Type B pancreatic cell (in vitro differentiated cells): ENCODE measurements around the gene LRRN1. TPM values are rescaled to one million over a fixed set of nuclear protein-coding genes. Genes with fewer than 3 reads are reported as not detected.
A peak's percentile ranks its signal among the peaks of the same experiment; 100 is the strongest.

Experiments
- DNase-seq: peaks from one replicate; pipeline ENCODE4 v3.0.0; 2021; ENCODE audit warnings: mixed read lengths; ENCODE audit not compliant: unreplicated experiment; ENCODE audit errors: extremely low spot score
- H3K27ac Mint-ChIP-seq: 2 replicates; pipeline ENCODE4 v1.8.0; 2021; ENCODE audit warnings: mild to moderate bottlenecking, mixed read lengths
- H3K27me3 Mint-ChIP-seq: 2 replicates; pipeline ENCODE4 v1.8.0; 2021; ENCODE audit warnings: mixed read lengths
- H3K36me3 Mint-ChIP-seq: 2 replicates; pipeline ENCODE4 v1.8.0; 2021; ENCODE audit warnings: mixed read lengths
- H3K4me1 Mint-ChIP-seq: one replicate; pipeline ENCODE4 v1.8.0; 2021; ENCODE audit warnings: mixed read lengths; ENCODE audit not compliant: unreplicated experiment
- H3K4me3 Mint-ChIP-seq: 2 replicates; pipeline ENCODE4 v1.8.0; 2021; ENCODE audit warnings: mild to moderate bottlenecking, mixed read lengths
- H3K9me3 Mint-ChIP-seq: 2 replicates; pipeline ENCODE4 v1.8.0; 2021; ENCODE audit warnings: mixed read lengths
- total RNA-seq: library from RNA; stranded (reverse); gene quantifications from 2 replicates; pipeline ENCODE4 v1.2.1, GENCODE V29; 2021; ENCODE audit warnings: low replicate concordance
- TF ChIP-seq, protein P1 (sequence below): fragments of 200-600 bp; sonication (generic); conservative IDR thresholded peaks from 2 replicates; pipeline ENCODE4 v1.5.0; 2021; ENCODE audit warnings: antibody characterized with exemption, mild to moderate bottlenecking

LRRN1 gene
- total RNA-seq, 1 donor from 2014 or later: 85.2 TPM

DNA sequence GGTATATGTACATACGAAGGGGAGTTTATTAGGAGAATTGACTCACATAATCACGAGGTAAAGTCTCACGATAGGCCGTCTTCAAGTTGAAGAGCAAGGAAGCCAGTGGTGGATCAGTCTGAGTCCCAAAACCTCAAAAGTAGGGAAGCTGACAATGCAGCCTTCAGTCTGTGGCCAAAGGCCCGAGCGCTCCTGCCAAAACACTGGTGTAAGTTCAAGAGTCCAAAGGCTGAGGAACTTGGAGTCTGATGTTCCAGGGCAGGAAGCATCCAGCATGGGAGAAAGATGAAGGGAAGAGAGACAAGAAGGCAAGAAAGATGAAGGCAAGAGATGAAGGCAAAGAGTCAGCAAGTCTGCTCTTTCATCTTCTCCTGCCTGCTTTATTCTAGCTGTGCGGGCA, 16.8 kb upstream of the LRRN1 start:
- Mint-ChIP-seq H3K27ac (no peak overlapping the region), H3K27me3 (no peaks in the 10 kb centered on the region)
- TF ChIP-seq, protein P1, sequence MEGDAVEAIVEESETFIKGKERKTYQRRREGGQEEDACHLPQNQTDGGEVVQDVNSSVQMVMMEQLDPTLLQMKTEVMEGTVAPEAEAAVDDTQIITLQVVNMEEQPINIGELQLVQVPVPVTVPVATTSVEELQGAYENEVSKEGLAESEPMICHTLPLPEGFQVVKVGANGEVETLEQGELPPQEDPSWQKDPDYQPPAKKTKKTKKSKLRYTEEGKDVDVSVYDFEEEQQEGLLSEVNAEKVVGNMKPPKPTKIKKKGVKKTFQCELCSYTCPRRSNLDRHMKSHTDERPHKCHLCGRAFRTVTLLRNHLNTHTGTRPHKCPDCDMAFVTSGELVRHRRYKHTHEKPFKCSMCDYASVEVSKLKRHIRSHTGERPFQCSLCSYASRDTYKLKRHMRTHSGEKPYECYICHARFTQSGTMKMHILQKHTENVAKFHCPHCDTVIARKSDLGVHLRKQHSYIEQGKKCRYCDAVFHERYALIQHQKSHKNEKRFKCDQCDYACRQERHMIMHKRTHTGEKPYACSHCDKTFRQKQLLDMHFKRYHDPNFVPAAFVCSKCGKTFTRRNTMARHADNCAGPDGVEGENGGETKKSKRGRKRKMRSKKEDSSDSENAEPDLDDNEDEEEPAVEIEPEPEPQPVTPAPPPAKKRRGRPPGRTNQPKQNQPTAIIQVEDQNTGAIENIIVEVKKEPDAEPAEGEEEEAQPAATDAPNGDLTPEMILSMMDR: no peak

DNA sequence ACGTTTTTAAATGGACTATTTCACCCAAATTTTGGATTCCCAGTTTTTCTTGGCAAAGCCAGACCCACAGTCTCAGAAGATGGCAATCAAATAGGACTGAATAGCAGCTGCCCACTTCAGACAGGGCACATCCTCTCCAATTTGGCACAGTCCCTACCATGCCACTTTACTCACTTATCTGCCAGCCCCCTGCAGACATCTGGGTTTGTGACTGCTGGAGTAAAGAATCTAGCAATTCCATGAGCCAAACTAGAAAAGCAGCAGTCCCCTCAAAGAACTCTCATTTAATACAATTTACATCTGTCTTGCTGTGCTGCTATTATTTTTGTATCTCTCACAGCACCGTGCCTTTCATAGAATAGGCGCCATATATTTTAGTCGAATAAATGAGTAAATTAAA, 16.0 kb upstream of the LRRN1 start:
- H3K27ac Mint-ChIP-seq: no peak overlapping the region
- no peak overlapping the region for H3K4me3 Mint-ChIP-seq
- H3K27me3 Mint-ChIP-seq: no peaks in the 10 kb centered on the region
- TF ChIP-seq, protein P1: no peak
- no peak for DNase-seq
- no peaks in the 10 kb centered on the region for H3K9me3 Mint-ChIP-seq
- H3K36me3 Mint-ChIP-seq: no peaks in the 10 kb centered on the region
- H3K4me1 Mint-ChIP-seq: no peaks in the 10 kb centered on the region

More for the DNA sequence above, 16.8 kb upstream of the LRRN1 start:
- H3K36me3 Mint-ChIP-seq: no peaks in the 10 kb centered on the region
- H3K9me3 Mint-ChIP-seq: no peaks in the 10 kb centered on the region
- no peaks in the 10 kb centered on the region for H3K4me1 Mint-ChIP-seq
- H3K4me3 Mint-ChIP-seq: no peak overlapping the region
- DNase-seq: no peak

DNA sequence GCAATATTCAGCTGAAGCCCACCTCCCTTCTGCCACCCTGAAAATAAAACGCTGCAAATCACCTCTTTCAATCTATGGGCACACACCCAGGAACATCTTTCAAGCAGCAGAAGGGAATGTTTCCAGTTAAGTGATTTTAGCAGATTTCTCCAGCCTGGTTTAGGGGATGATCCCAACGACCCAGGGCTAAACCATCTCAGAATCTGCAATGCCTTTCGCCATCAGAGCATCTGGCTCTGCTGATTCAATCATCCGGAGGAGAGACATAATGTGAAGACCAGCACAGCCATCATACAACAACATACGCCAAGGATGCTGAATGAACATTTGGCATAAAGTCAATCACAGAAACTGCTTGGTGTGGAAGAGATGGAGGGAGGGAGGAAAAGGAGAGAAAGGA, 15.5 kb upstream of the LRRN1 start:
- TF ChIP-seq, protein P1: no peak
- H3K27me3 Mint-ChIP-seq: no peaks in the 10 kb centered on the region
- H3K4me1 Mint-ChIP-seq: no peaks in the 10 kb centered on the region
- DNase-seq: no peak
- no peak overlapping the region for H3K27ac Mint-ChIP-seq
- H3K9me3 Mint-ChIP-seq: no peaks in the 10 kb centered on the region
- H3K4me3 Mint-ChIP-seq: no peak overlapping the region
- H3K36me3 Mint-ChIP-seq: no peaks in the 10 kb centered on the region

DNA sequence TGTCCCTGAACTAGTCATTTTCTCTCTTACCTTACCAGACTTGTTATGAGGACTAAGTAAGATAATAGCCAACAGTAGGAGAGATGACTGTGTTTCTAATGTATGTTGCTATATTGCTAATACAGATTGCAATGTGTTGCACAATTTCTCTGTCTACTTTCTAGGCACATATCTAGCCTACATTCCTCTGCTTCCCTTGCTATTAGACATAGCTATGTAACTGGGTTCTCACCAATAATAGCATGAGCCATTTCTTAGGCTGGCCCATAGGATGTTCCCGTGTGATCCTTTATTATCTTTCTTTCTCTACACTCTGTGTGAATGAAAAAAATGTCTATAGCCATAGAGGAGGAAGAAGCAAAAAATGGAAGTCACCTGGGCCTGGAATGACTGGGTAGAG, 6.8 kb upstream of the LRRN1 start:
- Mint-ChIP-seq H3K27me3 (peaks cover 3% of the 10 kb centered on the region), H3K27ac (no peak overlapping the region), H3K36me3 (no peaks in the 10 kb centered on the region), H3K9me3 (no peaks in the 10 kb centered on the region), H3K4me3 (no peak overlapping the region), H3K4me1 (no peaks in the 10 kb centered on the region)
- TF ChIP-seq, protein P1: no peak
- no peak for DNase-seq

DNA sequence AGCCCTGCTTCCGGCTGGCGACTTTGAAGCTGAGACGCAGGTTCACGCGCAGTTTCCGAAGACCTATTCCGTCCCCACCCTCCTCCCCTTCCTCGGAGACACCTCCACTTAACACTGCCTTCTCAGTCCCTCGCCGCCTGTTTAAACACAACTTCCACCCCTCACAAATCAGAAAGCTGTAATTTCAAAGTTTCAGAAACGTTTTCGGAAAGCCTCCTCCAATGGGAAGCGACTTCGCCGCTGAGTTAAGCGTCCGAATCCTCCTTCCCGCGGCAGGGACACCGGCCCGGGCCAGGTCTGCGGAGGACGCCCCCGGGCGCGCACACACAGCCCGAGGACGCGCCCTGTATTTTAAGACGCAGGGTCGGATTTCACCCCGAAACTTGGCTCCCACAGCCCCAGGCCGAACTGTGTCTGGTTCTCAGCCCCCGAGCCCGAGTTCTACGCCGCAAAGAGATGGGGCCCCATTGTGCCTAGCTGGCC, 559 bp upstream of the LRRN1 start:
- Mint-ChIP-seq H3K36me3 (no peaks in the 10 kb centered on the region), H3K27me3 (peaks cover 22% of the 10 kb centered on the region), H3K4me3 (peak overlapping the region; percentile 93), H3K4me1 (peaks cover 29% of the 10 kb centered on the region), H3K27ac (peak overlapping the region; percentile 89), H3K9me3 (no peaks in the 10 kb centered on the region)
- TF ChIP-seq, protein P1: no peak
- DNase-seq: peak; percentile 71

- DNase-seq: peak; percentile 72
- H3K36me3 Mint-ChIP-seq: no peaks in the 10 kb centered on the region
- H3K9me3 Mint-ChIP-seq: no peaks in the 10 kb centered on the region
Observed at GRCh38 chr3:3800080-3800455, 837 bp downstream of the LRRN1 start.

More at GRCh38 chr3:3800080-3800455, 837 bp downstream of the LRRN1 start:
- Mint-ChIP-seq H3K4me3 (peak overlapping the region; percentile 93), H3K27ac (peak overlapping the region; percentile 79), H3K4me1 (peaks cover 29% of the 10 kb centered on the region), H3K27me3 (peaks cover 22% of the 10 kb centered on the region)
- TF ChIP-seq, protein P1: no peak
